Stimulated activated naive CD8-positive, alpha-beta T cell treated with anti-CD3 and anti-CD28 coated beads, Interleukin-15, Interleukin-2, amounts not matched to agents 100 ng/mL and 50 ng/mL, for 24 hours (primary cell): Measurements from ENCODE around the gene RNF7.
"Not testable (repeated sequence)": the region's sequence is repeated elsewhere in the genome, so short reads cannot be mapped to it uniquely, and the experiment has no call there.

Experiments
- H3K27ac Mint-ChIP-seq: one replicate; pipeline ENCODE4 v1.8.0; 2021; ENCODE audit warnings: mild to moderate bottlenecking, mixed read lengths
- H3K27me3 Mint-ChIP-seq: one replicate; pipeline ENCODE4 v1.8.0; 2021; ENCODE audit warnings: mixed read lengths
- H3K36me3 Mint-ChIP-seq: one replicate; pipeline ENCODE4 v1.8.0; 2021; ENCODE audit warnings: low read depth, mixed read lengths
- H3K4me1 Mint-ChIP-seq: one replicate; pipeline ENCODE4 v1.8.0; 2021; ENCODE audit warnings: low read depth, mixed read lengths
- H3K4me3 Mint-ChIP-seq: one replicate; pipeline ENCODE4 v1.8.0; 2021; ENCODE audit warnings: mild to moderate bottlenecking, mixed read lengths
- H3K9me3 Mint-ChIP-seq: one replicate; pipeline ENCODE4 v1.8.0; 2021; ENCODE audit warnings: mixed read lengths

Gene RNF7

GRCh38 chr3:141738022-141738890, at the start of gene RNF7:
TSS of gene RNF7 (plus strand) at chr3:141738298. CDS start at chr3:141738342, 44 bp downstream.
- Mint-ChIP-seq H3K4me3 (peak within 1 kb of the TSS; percentile 100), H3K27me3 (no peaks in the 10 kb centered on the region), H3K36me3 (peaks cover 16% of the 10 kb centered on the region), H3K27ac (peak within 1 kb of the TSS; percentile 99), H3K4me1 (peaks cover 42% of the 10 kb centered on the region), H3K9me3 (no peaks in the 10 kb centered on the region)

GRCh38 chr3:141690431-141691072, 47.5 kb upstream of the RNF7 start:
- H3K27me3 Mint-ChIP-seq: no peaks in the 10 kb centered on the region
- H3K36me3 Mint-ChIP-seq: no peaks in the 10 kb centered on the region
- H3K4me1 Mint-ChIP-seq: peaks cover 13% of the 10 kb centered on the region
- H3K9me3 Mint-ChIP-seq: no peaks in the 10 kb centered on the region
- no peak overlapping the region for H3K27ac Mint-ChIP-seq
- no peak overlapping the region for H3K4me3 Mint-ChIP-seq

- not testable (repeated sequence) for H3K4me3 Mint-ChIP-seq, H3K4me1 Mint-ChIP-seq, H3K27ac Mint-ChIP-seq, H3K9me3 Mint-ChIP-seq, H3K27me3 Mint-ChIP-seq, H3K36me3 Mint-ChIP-seq
Observed at GRCh38 chr3:141691471-141691870, 46.6 kb upstream of the RNF7 start.

- not testable (repeated sequence) for H3K4me1 Mint-ChIP-seq, H3K27me3 Mint-ChIP-seq, H3K36me3 Mint-ChIP-seq, H3K4me3 Mint-ChIP-seq, H3K9me3 Mint-ChIP-seq, H3K27ac Mint-ChIP-seq
Observed at GRCh38 chr3:141692973-141693372, 45.1 kb upstream of the RNF7 start.

- H3K4me1 Mint-ChIP-seq: no peaks in the 10 kb centered on the region
- H3K27me3 Mint-ChIP-seq: no peaks in the 10 kb centered on the region
- no peaks in the 10 kb centered on the region for H3K36me3 Mint-ChIP-seq
- H3K27ac Mint-ChIP-seq: no peak overlapping the region
- no peaks in the 10 kb centered on the region for H3K9me3 Mint-ChIP-seq
- no peak overlapping the region for H3K4me3 Mint-ChIP-seq
Observed at GRCh38 chr3:141699324-141699723, 38.8 kb upstream of the RNF7 start.

- Mint-ChIP-seq H3K9me3 (no peaks in the 10 kb centered on the region), H3K4me1 (no peaks in the 10 kb centered on the region), H3K27ac (no peak overlapping the region), H3K36me3 (no peaks in the 10 kb centered on the region), H3K4me3 (no peak overlapping the region), H3K27me3 (no peaks in the 10 kb centered on the region)
Observed at GRCh38 chr3:141699897-141700296, 38.2 kb upstream of the RNF7 start.

- H3K4me1 Mint-ChIP-seq, H3K36me3 Mint-ChIP-seq: not testable (repeated sequence)
Observed at GRCh38 chr3:141703367-141703766, 34.7 kb upstream of the RNF7 start.

GRCh38 chr3:141707741-141708203, 30.3 kb upstream of the RNF7 start:
- H3K27me3 Mint-ChIP-seq: no peaks in the 10 kb centered on the region
- H3K36me3 Mint-ChIP-seq: no peaks in the 10 kb centered on the region
- no peak overlapping the region for H3K4me3 Mint-ChIP-seq
- H3K4me1 Mint-ChIP-seq: no peaks in the 10 kb centered on the region
- H3K9me3 Mint-ChIP-seq: no peaks in the 10 kb centered on the region
- H3K27ac Mint-ChIP-seq: no peak overlapping the region

More at GRCh38 chr3:141703367-141703766, 34.7 kb upstream of the RNF7 start:
- H3K9me3 Mint-ChIP-seq, H3K27ac Mint-ChIP-seq, H3K4me3 Mint-ChIP-seq, H3K27me3 Mint-ChIP-seq: not testable (repeated sequence)

GRCh38 chr3:141708367-141708766, 29.7 kb upstream of the RNF7 start:
- Mint-ChIP-seq H3K4me3 (no peak overlapping the region), H3K36me3 (no peaks in the 10 kb centered on the region), H3K27ac (no peak overlapping the region), H3K27me3 (no peaks in the 10 kb centered on the region), H3K9me3 (no peaks in the 10 kb centered on the region), H3K4me1 (no peaks in the 10 kb centered on the region)

- H3K27me3 Mint-ChIP-seq: no peaks in the 10 kb centered on the region
- H3K9me3 Mint-ChIP-seq: no peaks in the 10 kb centered on the region
- H3K4me1 Mint-ChIP-seq: no peaks in the 10 kb centered on the region
- H3K4me3 Mint-ChIP-seq: no peak overlapping the region
- H3K36me3 Mint-ChIP-seq: no peaks in the 10 kb centered on the region
- no peak overlapping the region for H3K27ac Mint-ChIP-seq
Observed at GRCh38 chr3:141709126-141709770, 28.9 kb upstream of the RNF7 start.

GRCh38 chr3:141710121-141710520, 28.0 kb upstream of the RNF7 start:
- H3K27ac Mint-ChIP-seq: no peak overlapping the region
- no peaks in the 10 kb centered on the region for H3K36me3 Mint-ChIP-seq
- H3K27me3 Mint-ChIP-seq: no peaks in the 10 kb centered on the region
- H3K9me3 Mint-ChIP-seq: no peaks in the 10 kb centered on the region
- H3K4me3 Mint-ChIP-seq: no peak overlapping the region
- H3K4me1 Mint-ChIP-seq: no peaks in the 10 kb centered on the region

GRCh38 chr3:141710888-141711616, 27.0 kb upstream of the RNF7 start:
- Mint-ChIP-seq H3K4me3 (no peak overlapping the region), H3K27me3 (no peaks in the 10 kb centered on the region), H3K9me3 (no peaks in the 10 kb centered on the region), H3K36me3 (no peaks in the 10 kb centered on the region), H3K4me1 (no peaks in the 10 kb centered on the region), H3K27ac (no peak overlapping the region)

- peaks cover 5% of the 10 kb centered on the region for H3K27me3 Mint-ChIP-seq
- no peaks in the 10 kb centered on the region for H3K36me3 Mint-ChIP-seq
- no peak overlapping the region for H3K4me3 Mint-ChIP-seq
- H3K27ac Mint-ChIP-seq: no peak overlapping the region
- H3K9me3 Mint-ChIP-seq: peaks cover 6% of the 10 kb centered on the region
- no peaks in the 10 kb centered on the region for H3K4me1 Mint-ChIP-seq
Observed at GRCh38 chr3:141714671-141715070, 23.4 kb upstream of the RNF7 start.

- Mint-ChIP-seq H3K27ac (no peak overlapping the region), H3K36me3 (no peaks in the 10 kb centered on the region), H3K4me1 (no peaks in the 10 kb centered on the region), H3K9me3 (no peaks in the 10 kb centered on the region), H3K4me3 (no peak overlapping the region), H3K27me3 (peaks cover 10% of the 10 kb centered on the region)
Observed at GRCh38 chr3:141722081-141722480, 16.0 kb upstream of the RNF7 start.

GRCh38 chr3:141722648-141723047, 15.4 kb upstream of the RNF7 start:
- Mint-ChIP-seq H3K4me3 (no peak overlapping the region), H3K4me1 (no peaks in the 10 kb centered on the region), H3K27me3 (peaks cover 10% of the 10 kb centered on the region), H3K9me3 (no peaks in the 10 kb centered on the region), H3K27ac (no peak overlapping the region), H3K36me3 (no peaks in the 10 kb centered on the region)
